GM23338 (cell line): ENCODE measurements around the gene ATP9B.

Experiments
- CREB1 ChIP-seq: fragments of 250-450 bp; sonication (Bioruptor Pico); IDR thresholded peaks from 2 replicates; pipeline ENCODE4 v1.5.0; 2020; ENCODE audit warnings: low read depth, mild to moderate bottlenecking, moderate library complexity
- CTCF ChIP-seq, 2 experiments: fragments of 200-600 bp in 1 of 2; sonication (generic) in 1 of 2; conservative IDR thresholded peaks; 2 replicates each; pipeline versions ENCODE4 v1.5.1 to v1.6.1; 2016 to 2017; ENCODE audit warnings: antibody characterized with exemption in 2 of 2, low read depth in 2 of 2, mild to moderate bottlenecking in 2 of 2, moderate library complexity in 1 of 2
- ETS1 ChIP-seq: IDR thresholded peaks from 2 replicates; pipeline ENCODE4 v1.6.1; 2016; ENCODE audit warnings: antibody characterized with exemption
- EZH2 ChIP-seq: fragments of 200-600 bp; sonication (generic); IDR thresholded peaks from one replicate; pipeline ENCODE4 v1.8.0; 2017; ENCODE audit warnings: antibody characterized with exemption, mild to moderate bottlenecking, low read depth; ENCODE audit not compliant: unreplicated experiment
- EZH2phosphoT487 ChIP-seq: fragments of 200-600 bp; sonication (generic); IDR thresholded peaks from one replicate; pipeline ENCODE4 v1.8.1; 2018; ENCODE audit warnings: antibody characterized with exemption; ENCODE audit not compliant: unreplicated experiment
- JUNB ChIP-seq: IDR thresholded peaks from one replicate; pipeline ENCODE4 v1.6.1; 2016; ENCODE audit warnings: antibody characterized with exemption; ENCODE audit not compliant: unreplicated experiment
- NANOG ChIP-seq: IDR thresholded peaks from 2 replicates; pipeline ENCODE4 v1.6.1; 2016; ENCODE audit warnings: antibody characterized with exemption, borderline replicate concordance
- POLR2AphosphoS5 ChIP-seq: IDR thresholded peaks from 2 replicates; pipeline ENCODE4 v1.6.1; 2016; ENCODE audit warnings: antibody characterized with exemption, low read depth
- REST ChIP-seq: IDR thresholded peaks from one replicate; pipeline ENCODE4 v1.6.1; 2018; ENCODE audit warnings: antibody characterized with exemption; ENCODE audit not compliant: unreplicated experiment
- STAT1 ChIP-seq: IDR thresholded peaks from one replicate; pipeline ENCODE4 v1.6.1; 2016; ENCODE audit warnings: antibody characterized with exemption; ENCODE audit not compliant: unreplicated experiment
- ZNF331 ChIP-seq: fragments of 250-450 bp; sonication (Bioruptor Pico); IDR thresholded peaks from 2 replicates; pipeline ENCODE4 v1.5.0; 2020; ENCODE audit warnings: low read depth, mild to moderate bottlenecking, moderate library complexity
- ZNF462 ChIP-seq: fragments of 250-450 bp; sonication (Bioruptor Pico); IDR thresholded peaks from 2 replicates; pipeline ENCODE4 v1.5.0; 2020; ENCODE audit warnings: mild to moderate bottlenecking, moderate library complexity

GRCh38 chr18:79214056-79214455, 144.9 kb downstream of the ATP9B start:
- no peak for TF ChIP-seq CTCF (conservative IDR thresholded peaks at IDR 0.05; ENCODE audit: low read depth in 2 of 2)
- TF ChIP-seq REST, result no peak
- TF ChIP-seq EZH2phosphoT487, result no peak
- no peak for TF ChIP-seq POLR2AphosphoS5
- TF ChIP-seq EZH2, result no peak
- no peak for TF ChIP-seq CREB1 (CRISPR knock-in tag)
- TF ChIP-seq ZNF462 (CRISPR knock-in tag), result no peak
- no peak for TF ChIP-seq ETS1
- no peak for TF ChIP-seq ZNF331 (CRISPR knock-in tag)
- no peak for TF ChIP-seq STAT1
- no peak for TF ChIP-seq JUNB
- TF ChIP-seq NANOG, result no peak
